Subcutaneous abdominal adipose tissue (tissue), 5 donors: ENCODE data around the gene PCF11.
A peak's percentile ranks its signal among the peaks of the same experiment; 100 is the strongest.

Source experiments
- H3K27ac ChIP-seq: one replicate; pipeline ENCODE4 v1.7.0; 2013; ENCODE audit warnings: low read depth, mild to moderate bottlenecking, inconsistent platforms, low read length, moderate library complexity
- H3K27me3 ChIP-seq, 5 donors: one replicate each; pipeline ENCODE4 v1.7.0; 2013; ENCODE audit warnings: low read length in 5 of 5, inconsistent platforms in 1 of 5; ENCODE audit not compliant: control insufficient read depth in 5 of 5, insufficient read depth in 4 of 5
- H3K36me3 ChIP-seq, 5 donors: one replicate each; pipeline ENCODE4 v1.7.0; 2013; ENCODE audit warnings: low read length in 5 of 5; ENCODE audit not compliant: control insufficient read depth in 5 of 5, insufficient read depth in 5 of 5
- H3K4me1 ChIP-seq, 5 donors: one replicate each; pipeline ENCODE4 v1.7.0; 2013; ENCODE audit warnings: low read length in 5 of 5, mild to moderate bottlenecking in 3 of 5, moderate library complexity in 1 of 5; ENCODE audit not compliant: control insufficient read depth in 5 of 5, insufficient read depth in 5 of 5
- H3K4me3 ChIP-seq, 5 donors: one replicate each; pipeline ENCODE4 v1.7.0; 2013; ENCODE audit warnings: low read length in 5 of 5, low read depth in 1 of 5
- H3K9ac ChIP-seq, 5 donors: one replicate each; pipeline ENCODE4 v1.7.0; 2013; ENCODE audit warnings: low read length in 5 of 5, mild to moderate bottlenecking in 4 of 5, moderate library complexity in 3 of 5
- H3K9me3 ChIP-seq, 5 donors: one replicate each; pipeline ENCODE4 v1.7.0; 2013; ENCODE audit warnings: low read length in 5 of 5; ENCODE audit not compliant: control insufficient read depth in 5 of 5
- donor health status: healthy.
- donor health status: healthy.
- donor health status: healthy.
- donor health status: healthy.
- donor health status: healthy.

Gene PCF11

GRCh38 chr11:83156996-83157593 lies at the start of gene PCF11:
PCF11 (plus strand) TSS chr11:83157131; CDS start chr11:83157440, 309 bp downstream.
- peak within 1 kb of the TSS; percentile 69 to 100 (median 100) for H3K9ac ChIP-seq
- H3K4me3 ChIP-seq: peak within 1 kb of the TSS; percentile 88 to 100 (median 100)

GRCh38 chr11:83112886-83113285 lies 44.0 kb upstream of the PCF11 start:
- Histone ChIP-seq H3K4me3 (no peak overlapping the region), H3K4me1 (peaks cover 0 to 56% (median 23%) of the 10 kb centered on the region in 5 donors), H3K9ac (no peak overlapping the region), H3K36me3 (no peaks in the 10 kb centered on the region), H3K9me3 (no peaks in the 10 kb centered on the region), H3K27me3 (no peaks in the 10 kb centered on the region), H3K27ac (peak overlapping the region; percentile 64)

More at GRCh38 chr11:83156996-83157593, at the start of gene PCF11:
- H3K9me3 ChIP-seq: no peaks in the 10 kb centered on the region
- no peaks in the 10 kb centered on the region for H3K36me3 ChIP-seq
- peaks cover 0 to 3% (median 0%) of the 10 kb centered on the region in 5 donors for H3K27me3 ChIP-seq
- H3K4me1 ChIP-seq: peaks cover 3 to 40% (median 29%) of the 10 kb centered on the region in 5 donors
- peak within 1 kb of the TSS; percentile 99 for H3K27ac ChIP-seq

GRCh38 chr11:83115026-83115425 lies 41.9 kb upstream of the PCF11 start:
- H3K36me3 ChIP-seq: no peaks in the 10 kb centered on the region
- H3K27ac ChIP-seq: peak overlapping the region; percentile 74
- no peaks in the 10 kb centered on the region for H3K27me3 ChIP-seq
- peak overlapping the region in 2 of 5 donors; percentile 11 to 33 for H3K4me3 ChIP-seq
- H3K4me1 ChIP-seq: peaks cover 0 to 70% (median 31%) of the 10 kb centered on the region in 5 donors
- no peaks in the 10 kb centered on the region for H3K9me3 ChIP-seq
- H3K9ac ChIP-seq: peak overlapping the region in 1 of 5 donors; percentile 64

GRCh38 chr11:83115551-83115950 lies 41.4 kb upstream of the PCF11 start:
- peak overlapping the region in 2 of 5 donors; percentile 39 to 64 for H3K9ac ChIP-seq
- no peaks in the 10 kb centered on the region for H3K9me3 ChIP-seq
- no peaks in the 10 kb centered on the region for H3K27me3 ChIP-seq
- H3K27ac ChIP-seq: peak overlapping the region; percentile 74
- peaks cover 0 to 70% (median 31%) of the 10 kb centered on the region in 5 donors for H3K4me1 ChIP-seq
- peak overlapping the region in 3 of 5 donors; percentile 11 to 33 (median 18) for H3K4me3 ChIP-seq
- H3K36me3 ChIP-seq: no peaks in the 10 kb centered on the region

GRCh38 chr11:83116015-83116641 lies 40.8 kb upstream of the PCF11 start:
- H3K27ac ChIP-seq: peak overlapping the region; percentile 74
- no peaks in the 10 kb centered on the region for H3K9me3 ChIP-seq
- peak overlapping the region in 1 of 5 donors; percentile 64 for H3K9ac ChIP-seq
- peaks cover 0 to 70% (median 31%) of the 10 kb centered on the region in 5 donors for H3K4me1 ChIP-seq
- no peaks in the 10 kb centered on the region for H3K27me3 ChIP-seq
- no peaks in the 10 kb centered on the region for H3K36me3 ChIP-seq
- peak overlapping the region in 3 of 5 donors; percentile 33 to 53 (median 48) for H3K4me3 ChIP-seq

- H3K4me3 ChIP-seq: no peak overlapping the region
- H3K9ac ChIP-seq: no peak overlapping the region
- no peaks in the 10 kb centered on the region for H3K9me3 ChIP-seq
- no peaks in the 10 kb centered on the region for H3K36me3 ChIP-seq
- peaks cover 0 to 49% (median 21%) of the 10 kb centered on the region in 5 donors for H3K4me1 ChIP-seq
- H3K27me3 ChIP-seq: no peaks in the 10 kb centered on the region
- peak overlapping the region; percentile 74 for H3K27ac ChIP-seq
These were observed 38.1 kb upstream of the PCF11 start for GRCh38 chr11:83118814-83119213.

- Histone ChIP-seq H3K9me3 (no peaks in the 10 kb centered on the region), H3K36me3 (no peaks in the 10 kb centered on the region), H3K4me1 (peaks cover 0 to 46% (median 21%) of the 10 kb centered on the region in 5 donors), H3K9ac (peak overlapping the region in 1 of 5 donors; percentile 9), H3K27me3 (no peaks in the 10 kb centered on the region), H3K4me3 (no peak overlapping the region), H3K27ac (peak overlapping the region; percentile 74)
These were observed 37.7 kb upstream of the PCF11 start for GRCh38 chr11:83119216-83119615.

- no peak overlapping the region for H3K9ac ChIP-seq
- H3K27ac ChIP-seq: peak overlapping the region; percentile 9
- H3K4me3 ChIP-seq: no peak overlapping the region
- H3K4me1 ChIP-seq: peaks cover 0 to 39% (median 17%) of the 10 kb centered on the region in 5 donors
- no peaks in the 10 kb centered on the region for H3K36me3 ChIP-seq
- H3K27me3 ChIP-seq: no peaks in the 10 kb centered on the region
- no peaks in the 10 kb centered on the region for H3K9me3 ChIP-seq
These were observed 36.6 kb upstream of the PCF11 start for GRCh38 chr11:83120327-83120726.

- H3K9me3 ChIP-seq: no peaks in the 10 kb centered on the region
- H3K27me3 ChIP-seq: no peaks in the 10 kb centered on the region
- no peak overlapping the region for H3K4me3 ChIP-seq
- H3K4me1 ChIP-seq: peaks cover 0 to 23% (median 7%) of the 10 kb centered on the region in 5 donors
- H3K9ac ChIP-seq: no peak overlapping the region
- H3K27ac ChIP-seq: no peak overlapping the region
- H3K36me3 ChIP-seq: no peaks in the 10 kb centered on the region
These were observed 34.9 kb upstream of the PCF11 start for GRCh38 chr11:83122050-83122449.

- no peaks in the 10 kb centered on the region for H3K27me3 ChIP-seq
- no peaks in the 10 kb centered on the region for H3K9me3 ChIP-seq
- H3K9ac ChIP-seq: no peak overlapping the region
- H3K4me3 ChIP-seq: no peak overlapping the region
- no peaks in the 10 kb centered on the region for H3K36me3 ChIP-seq
- peaks cover 0 to 15% (median 4%) of the 10 kb centered on the region in 5 donors for H3K4me1 ChIP-seq
- H3K27ac ChIP-seq: no peak overlapping the region
These were observed 34.2 kb upstream of the PCF11 start for GRCh38 chr11:83122766-83123165.
